HG03095 (cell line): ENCODE measurements around the gene ITPKB.

Experiments
- ATAC-seq: cut with Tn5 transposase; IDR thresholded peaks from one replicate; pipeline ENCODE4 v1.9.1; 2021; ENCODE audit warnings: moderate library complexity; ENCODE audit not compliant: unreplicated experiment

Gene ITPKB

DNA sequence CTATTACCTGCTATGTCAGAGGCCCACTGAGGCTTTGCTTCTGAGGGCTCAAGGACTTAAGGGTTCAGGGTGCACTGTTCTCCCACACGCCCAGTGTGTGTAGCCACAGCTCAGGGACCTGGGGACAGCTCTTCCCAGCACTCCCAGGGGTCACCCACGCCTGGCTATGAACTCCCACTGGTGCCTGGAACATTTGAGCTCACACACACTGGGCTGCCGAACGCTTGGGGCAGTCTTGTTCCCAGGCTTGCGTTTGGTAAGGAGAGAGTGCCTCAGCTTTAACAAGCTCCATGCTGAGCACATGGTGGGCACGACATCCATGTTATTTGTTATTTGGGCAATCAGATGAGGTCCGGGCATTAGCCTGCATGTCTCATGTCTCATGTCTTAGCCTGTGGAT lies 153.0 kb downstream of the ITPKB start:
- no peak for ATAC-seq

DNA sequence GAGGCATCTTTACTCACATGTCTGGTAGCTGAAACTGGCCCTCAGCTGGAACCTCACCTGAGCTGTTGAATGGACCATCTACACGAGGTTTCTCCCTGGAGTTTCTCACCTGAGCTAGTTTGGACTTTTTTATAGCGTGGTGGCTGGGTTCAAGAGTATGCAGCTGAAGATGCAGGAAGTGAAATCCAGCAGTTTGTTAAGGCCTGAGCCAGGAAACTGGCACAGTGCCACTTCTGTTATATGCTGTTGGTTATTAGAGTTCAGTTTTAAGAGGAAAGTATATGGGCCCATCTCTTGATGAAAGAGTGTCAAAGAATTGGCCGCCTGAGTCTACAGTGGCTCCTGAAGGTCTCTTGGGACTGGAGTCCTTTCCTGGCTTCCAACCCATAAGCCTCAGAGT lies 154.9 kb downstream of the ITPKB start:
- ATAC-seq, result no peak

GRCh38 chr1:226582966-226583365 lies 156.1 kb downstream of the ITPKB start:
- no peak for ATAC-seq
